ENCODE results near the gene C11orf65. TPM values are rescaled to one million over a fixed set of nuclear protein-coding genes. Genes with fewer than 3 reads are reported as not detected.

Gene C11orf65
- total RNA-seq, 4 donors from 2014 or later, result 1.5 TPM; not detected in 3

DNA sequence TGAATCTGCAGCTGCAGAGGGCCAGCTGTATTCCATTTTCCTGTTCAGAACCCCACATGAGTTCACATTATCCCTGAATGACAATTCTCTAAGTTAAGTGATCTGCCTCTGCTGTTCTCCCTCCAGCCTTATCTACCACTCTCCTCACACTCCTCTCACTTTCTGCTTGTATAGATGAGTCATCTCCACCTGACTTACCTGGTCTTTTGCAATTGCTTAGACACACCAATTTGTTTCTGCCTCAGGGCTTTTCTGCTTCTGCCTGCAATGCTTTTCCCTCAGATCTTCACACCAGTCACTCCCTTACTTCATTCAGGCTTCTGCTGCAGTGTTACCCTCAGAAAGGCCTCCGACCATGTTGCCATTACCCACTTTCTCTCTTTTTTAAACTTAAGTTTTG lies 126.4 kb downstream of the C11orf65 start:
- TF ChIP-seq, protein P1, sequence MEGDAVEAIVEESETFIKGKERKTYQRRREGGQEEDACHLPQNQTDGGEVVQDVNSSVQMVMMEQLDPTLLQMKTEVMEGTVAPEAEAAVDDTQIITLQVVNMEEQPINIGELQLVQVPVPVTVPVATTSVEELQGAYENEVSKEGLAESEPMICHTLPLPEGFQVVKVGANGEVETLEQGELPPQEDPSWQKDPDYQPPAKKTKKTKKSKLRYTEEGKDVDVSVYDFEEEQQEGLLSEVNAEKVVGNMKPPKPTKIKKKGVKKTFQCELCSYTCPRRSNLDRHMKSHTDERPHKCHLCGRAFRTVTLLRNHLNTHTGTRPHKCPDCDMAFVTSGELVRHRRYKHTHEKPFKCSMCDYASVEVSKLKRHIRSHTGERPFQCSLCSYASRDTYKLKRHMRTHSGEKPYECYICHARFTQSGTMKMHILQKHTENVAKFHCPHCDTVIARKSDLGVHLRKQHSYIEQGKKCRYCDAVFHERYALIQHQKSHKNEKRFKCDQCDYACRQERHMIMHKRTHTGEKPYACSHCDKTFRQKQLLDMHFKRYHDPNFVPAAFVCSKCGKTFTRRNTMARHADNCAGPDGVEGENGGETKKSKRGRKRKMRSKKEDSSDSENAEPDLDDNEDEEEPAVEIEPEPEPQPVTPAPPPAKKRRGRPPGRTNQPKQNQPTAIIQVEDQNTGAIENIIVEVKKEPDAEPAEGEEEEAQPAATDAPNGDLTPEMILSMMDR (IDR thresholded peaks at IDR 0.05; ENCODE audit: low read depth), result no peak

DNA sequence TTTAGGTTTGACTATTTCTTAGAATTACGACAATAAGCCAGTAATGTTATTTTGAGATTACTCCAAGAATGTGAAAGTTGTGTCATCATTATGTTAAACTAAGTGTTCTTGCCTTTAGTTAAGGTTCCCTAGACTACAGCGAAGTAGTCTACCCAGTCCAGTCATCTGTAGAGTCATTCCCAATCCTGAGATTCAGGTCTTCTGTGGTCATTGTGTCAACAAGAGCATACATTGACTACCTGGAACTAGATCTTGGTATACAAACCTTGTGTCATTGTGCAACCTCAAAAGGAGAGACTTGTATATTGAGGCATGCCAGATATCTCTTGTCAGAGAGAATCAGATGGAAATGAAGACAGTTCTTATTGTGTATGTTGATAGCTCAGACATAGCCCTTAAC lies 128.6 kb downstream of the C11orf65 start:
- TF ChIP-seq, protein P1 (IDR thresholded peaks at IDR 0.05; ENCODE audit: low read depth), result no peak

DNA sequence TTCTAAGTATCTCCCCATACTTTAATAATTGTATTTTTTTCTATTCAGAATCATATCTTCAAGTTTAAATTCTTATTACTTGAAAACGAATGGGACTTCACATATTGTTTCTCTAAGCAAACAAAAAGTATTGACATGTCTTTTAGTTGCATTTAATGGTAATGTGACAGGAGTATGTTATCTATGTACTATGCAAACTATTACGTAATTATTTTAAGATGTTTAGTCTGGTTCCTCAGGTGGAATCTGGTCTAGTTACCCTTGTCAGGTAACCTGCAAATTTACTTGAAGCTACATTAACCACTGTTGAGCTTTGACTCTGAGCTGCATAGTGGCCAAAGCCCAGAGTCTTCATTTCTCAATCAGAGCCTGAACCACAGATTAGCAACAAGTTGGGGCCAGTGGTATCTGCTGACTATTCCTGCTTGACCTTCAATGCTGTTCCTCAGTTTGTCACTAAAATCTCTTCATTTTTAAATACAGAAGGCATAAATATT lies 133.9 kb downstream of the C11orf65 start:
- TF ChIP-seq, protein P1 (IDR thresholded peaks at IDR 0.05; ENCODE audit: low read depth), result no peak

Other genes starting within 250 kb of the C11orf65 start
- gene NPAT, start 244.9 kb downstream of the C11orf65 start, total RNA-seq, result 10 to 100 TPM; 16.1 to 22.8 (median 20.6) TPM
- gene ATM, start 244.5 kb downstream of the C11orf65 start, total RNA-seq, result 100 to 1,000 TPM in 2 of 4 donors, 10 to 100 TPM in 2; 72.9 to 109 (median 102) TPM
- gene POGLUT3, start 30.9 kb upstream of the C11orf65 start, total RNA-seq, result 10 to 100 TPM; 17.8 to 29.3 (median 24.0) TPM
- 1 to 10 TPM; 1.0 to 4.1 (median 2.5) TPM for gene EXPH5, start 126.2 kb upstream of the C11orf65 start, total RNA-seq
- gene DDX10, start 197.5 kb upstream of the C11orf65 start, total RNA-seq, result 10 to 100 TPM in 3 of 4 donors, 1 to 10 TPM in 1; 8.8 to 27.7 (median 14.6) TPM

Data from subcutaneous adipose tissue (tissue), 4 donors.